ENCODE data around the gene HAPLN2. TPM values are rescaled to one million over a fixed set of nuclear protein-coding genes. Genes with fewer than 3 reads are reported as not detected.

Gene HAPLN2
- total and polyA plus RNA-seq, 8 donors = 0.38 to 0.46 TPM; not detected in 6

DNA sequence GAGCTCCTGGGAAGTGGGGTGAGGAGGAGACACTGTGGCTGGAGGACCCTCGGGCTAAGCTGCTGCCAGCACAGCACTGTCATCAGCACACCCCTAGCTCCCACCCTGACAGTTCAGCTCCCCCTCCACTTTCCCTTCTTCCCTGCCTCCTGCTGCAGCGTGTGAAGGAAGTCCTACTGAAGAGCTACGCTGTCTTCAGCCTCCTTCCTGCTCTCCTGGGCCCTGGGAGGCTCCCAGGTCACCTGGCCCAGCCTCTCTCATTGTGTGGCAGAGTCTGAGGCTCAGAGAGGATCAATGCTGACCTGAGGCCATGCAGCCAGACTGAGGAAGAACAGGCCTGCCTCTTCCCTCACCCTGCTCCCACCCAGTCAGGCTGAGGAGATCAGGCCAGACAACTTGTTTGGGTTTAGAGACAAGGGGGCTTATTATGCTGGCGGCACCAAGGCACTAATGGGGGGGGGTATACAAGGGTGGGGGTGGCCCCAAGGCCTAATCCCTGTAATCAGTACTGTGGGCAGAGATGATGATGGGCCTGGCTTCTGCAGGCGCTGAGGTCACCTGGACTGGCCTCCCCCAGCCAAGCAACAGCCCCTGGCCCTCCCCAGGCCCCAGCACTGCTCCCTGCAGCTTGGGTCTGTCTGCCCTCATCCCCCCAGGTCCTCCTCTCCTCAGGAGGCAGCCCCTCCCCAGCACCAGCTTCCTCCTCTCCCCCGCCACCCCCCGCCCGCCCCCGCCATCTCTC, 48.9 kb downstream of the HAPLN2 start:
- no peaks in the 10 kb centered on the region for H3K4me1 ChIP-seq
- no peaks in the 10 kb centered on the region for H3K27me3 ChIP-seq
- FAIRE-seq = no peak
- H3K36me3 ChIP-seq = no peaks in the 10 kb centered on the region
- no peaks in the 10 kb centered on the region for H3K9me3 ChIP-seq
- intact Hi-C loops (cut with DNase I) = no loop called here
- no peak overlapping the region for H3K27ac ChIP-seq
- no peak for ATAC-seq
- no peak overlapping the region for H3K4me3 ChIP-seq
- WGBS, 2 donors = 85 to 88% methylated on average over 8 to 9 of the region's 9 CpGs
- DNase-seq = peak in 1 of 6 donors; percentile 20
- TF ChIP-seq, protein P1, sequence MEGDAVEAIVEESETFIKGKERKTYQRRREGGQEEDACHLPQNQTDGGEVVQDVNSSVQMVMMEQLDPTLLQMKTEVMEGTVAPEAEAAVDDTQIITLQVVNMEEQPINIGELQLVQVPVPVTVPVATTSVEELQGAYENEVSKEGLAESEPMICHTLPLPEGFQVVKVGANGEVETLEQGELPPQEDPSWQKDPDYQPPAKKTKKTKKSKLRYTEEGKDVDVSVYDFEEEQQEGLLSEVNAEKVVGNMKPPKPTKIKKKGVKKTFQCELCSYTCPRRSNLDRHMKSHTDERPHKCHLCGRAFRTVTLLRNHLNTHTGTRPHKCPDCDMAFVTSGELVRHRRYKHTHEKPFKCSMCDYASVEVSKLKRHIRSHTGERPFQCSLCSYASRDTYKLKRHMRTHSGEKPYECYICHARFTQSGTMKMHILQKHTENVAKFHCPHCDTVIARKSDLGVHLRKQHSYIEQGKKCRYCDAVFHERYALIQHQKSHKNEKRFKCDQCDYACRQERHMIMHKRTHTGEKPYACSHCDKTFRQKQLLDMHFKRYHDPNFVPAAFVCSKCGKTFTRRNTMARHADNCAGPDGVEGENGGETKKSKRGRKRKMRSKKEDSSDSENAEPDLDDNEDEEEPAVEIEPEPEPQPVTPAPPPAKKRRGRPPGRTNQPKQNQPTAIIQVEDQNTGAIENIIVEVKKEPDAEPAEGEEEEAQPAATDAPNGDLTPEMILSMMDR (IDR thresholded peaks at IDR 0.05) = no peak

DNA sequence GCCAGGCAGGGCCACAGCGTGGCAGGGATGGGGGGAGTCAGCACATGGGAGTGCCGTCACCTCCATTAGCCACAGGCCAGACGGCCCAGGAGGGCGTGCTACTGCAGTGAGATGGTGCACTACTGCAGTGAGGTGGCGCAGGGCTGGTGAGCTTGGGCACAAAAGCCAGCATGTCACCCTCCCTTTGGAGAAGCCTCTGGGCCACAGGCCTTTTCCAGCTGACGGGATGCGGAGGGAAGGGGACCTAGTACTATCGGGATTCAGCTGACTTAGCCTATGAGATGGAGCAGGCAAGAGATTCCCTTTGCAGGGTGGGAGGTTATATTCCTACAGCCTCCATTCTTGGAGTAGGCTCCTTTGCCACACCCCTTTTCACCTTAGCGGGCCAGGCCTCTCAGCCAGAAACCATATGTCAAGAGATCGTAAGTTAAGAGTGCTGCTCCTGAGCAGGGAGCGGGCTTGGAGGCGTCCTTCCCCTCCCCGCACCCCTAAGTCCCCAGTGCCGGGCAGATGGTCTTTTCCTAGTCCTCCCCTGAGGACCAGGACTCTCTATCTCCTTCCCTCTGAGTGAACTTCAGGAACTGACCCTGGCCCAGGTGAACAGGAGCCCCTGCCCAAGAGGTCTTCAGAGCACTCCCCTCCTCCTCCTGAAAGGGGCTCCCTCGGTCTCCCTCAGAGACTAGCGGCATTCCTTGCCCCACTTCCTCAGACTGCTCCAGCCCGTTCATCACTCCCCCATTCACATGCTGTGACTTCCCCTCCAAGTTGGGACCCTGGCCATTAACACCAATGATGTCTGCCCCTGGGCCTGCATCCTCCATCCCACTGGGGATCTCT, 49.8 kb downstream of the HAPLN2 start:
- FAIRE-seq (no peak), DNase-seq (peak in 1 of 6 donors; percentile 44), ATAC-seq (no peak)
- H3K27ac ChIP-seq = no peak overlapping the region
- whole genome bisulfite sequencing, 2 donors = 81 to 82% methylated on average over 17 of the region's 17 CpGs
- no peaks in the 10 kb centered on the region for H3K4me1 ChIP-seq
- H3K9me3 ChIP-seq = no peaks in the 10 kb centered on the region
- no peaks in the 10 kb centered on the region for H3K36me3 ChIP-seq
- intact Hi-C loops (cut with DNase I) = no loop called here
- no peaks in the 10 kb centered on the region for H3K27me3 ChIP-seq
- H3K4me3 ChIP-seq = no peak overlapping the region
- TF ChIP-seq, protein P1 (IDR thresholded peaks at IDR 0.05) = no peak

DNA sequence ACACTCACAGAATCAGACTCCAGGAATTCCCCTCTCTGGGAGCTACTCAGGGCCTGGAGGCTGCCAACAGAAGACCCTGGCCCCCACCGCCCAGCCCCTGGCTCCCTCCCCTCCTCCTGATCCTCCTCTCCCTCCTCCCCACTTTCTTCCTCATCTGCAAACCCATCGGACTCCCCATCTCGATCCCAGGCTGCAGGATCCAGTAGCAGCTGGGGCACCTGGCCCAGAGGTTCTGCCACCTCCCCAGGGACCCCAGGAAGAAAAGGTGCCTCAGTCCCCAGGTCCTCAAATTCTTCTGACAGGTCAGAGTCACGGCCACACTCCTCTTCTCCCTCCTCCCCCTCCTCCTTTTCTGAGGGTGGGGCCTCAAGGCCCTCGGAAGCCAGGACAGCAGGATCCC, 50.6 kb downstream of the HAPLN2 start:
- WGBS, 2 donors = 44 to 65% methylated on average over 5 of the region's 5 CpGs
- ATAC-seq (no peak), DNase-seq (no peak), FAIRE-seq (no peak)
- Histone ChIP-seq H3K9me3 (no peaks in the 10 kb centered on the region), H3K36me3 (no peaks in the 10 kb centered on the region), H3K4me3 (no peak overlapping the region), H3K4me1 (no peaks in the 10 kb centered on the region), H3K27ac (no peak overlapping the region), H3K27me3 (no peaks in the 10 kb centered on the region)
- TF ChIP-seq, protein P1 (IDR thresholded peaks at IDR 0.05) = no peak
- intact Hi-C loops (cut with DNase I) = no loop called here

DNA sequence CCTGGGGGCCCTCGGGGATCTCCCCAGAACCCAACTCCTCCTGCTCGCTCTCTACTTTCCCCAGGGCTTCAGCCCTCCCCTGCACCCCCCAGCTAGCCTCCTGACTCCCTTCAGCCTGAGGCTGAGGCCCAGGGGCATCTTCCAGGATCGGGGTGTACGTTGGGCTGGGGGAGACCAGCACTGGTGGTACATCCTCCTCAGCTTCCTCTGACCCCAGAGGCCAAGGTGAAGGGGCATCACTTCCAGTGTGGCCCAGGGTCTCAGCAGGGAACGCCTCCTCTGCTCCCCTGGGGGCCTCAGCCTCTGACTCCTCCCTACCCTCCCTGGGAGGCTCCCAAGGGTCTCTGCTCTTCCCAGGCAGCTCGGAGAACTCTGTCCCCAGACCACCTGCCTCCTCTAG, 51.1 kb downstream of the HAPLN2 start:
- TF ChIP-seq, protein P1 (IDR thresholded peaks at IDR 0.05) = no peak
- no peak overlapping the region for H3K4me3 ChIP-seq
- DNase-seq = peak in 1 of 6 donors; percentile 43
- no peak for ATAC-seq
- intact Hi-C loops (cut with DNase I) = no loop called here
- no peak overlapping the region for H3K27ac ChIP-seq
- H3K27me3 ChIP-seq = no peaks in the 10 kb centered on the region
- 68% methylated on average over 5 to 6 of the region's 6 CpGs for WGBS, 2 donors
- H3K9me3 ChIP-seq = no peaks in the 10 kb centered on the region
- H3K36me3 ChIP-seq = no peaks in the 10 kb centered on the region
- no peaks in the 10 kb centered on the region for H3K4me1 ChIP-seq
- FAIRE-seq = no peak
